GM19328 (cell line): ENCODE results near the gene ENO1.

ENCODE experiments used
- ATAC-seq: cut with Tn5 transposase; IDR thresholded peaks from one replicate; pipeline ENCODE4 v1.9.1; 2021; ENCODE audit warnings: mild to moderate bottlenecking, moderate library complexity; ENCODE audit not compliant: unreplicated experiment

The ENO1 gene

GRCh38 chr1:8816264-8816663 lies 62.2 kb downstream of the ENO1 start:
- ATAC-seq: no peak

GRCh38 chr1:8815582-8816151 lies 62.8 kb downstream of the ENO1 start:
- no peak for ATAC-seq

GRCh38 chr1:8814865-8815264 lies 63.6 kb downstream of the ENO1 start:
- no peak for ATAC-seq

GRCh38 chr1:8813991-8814390 lies 64.5 kb downstream of the ENO1 start:
- no peak for ATAC-seq

GRCh38 chr1:8813016-8813763 lies 65.3 kb downstream of the ENO1 start:
- no peak for ATAC-seq

GRCh38 chr1:8812081-8812480 lies 66.4 kb downstream of the ENO1 start:
- no peak for ATAC-seq
